Stimulated activated CD4-positive, alpha-beta T cell treated with anti-CD3 and anti-CD28 coated beads, Interleukin-4, amount 100 ng/mL, for 24 hours (primary cell): Measurements from ENCODE around the gene TGDS.
"Not testable (repeated sequence)": the region's sequence is repeated elsewhere in the genome, so short reads cannot be mapped to it uniquely, and the experiment has no call there.

Source experiments
- DNase-seq: peaks from one replicate; pipeline ENCODE4 v3.0.0-alpha.2; 2020

The TGDS gene

DNA sequence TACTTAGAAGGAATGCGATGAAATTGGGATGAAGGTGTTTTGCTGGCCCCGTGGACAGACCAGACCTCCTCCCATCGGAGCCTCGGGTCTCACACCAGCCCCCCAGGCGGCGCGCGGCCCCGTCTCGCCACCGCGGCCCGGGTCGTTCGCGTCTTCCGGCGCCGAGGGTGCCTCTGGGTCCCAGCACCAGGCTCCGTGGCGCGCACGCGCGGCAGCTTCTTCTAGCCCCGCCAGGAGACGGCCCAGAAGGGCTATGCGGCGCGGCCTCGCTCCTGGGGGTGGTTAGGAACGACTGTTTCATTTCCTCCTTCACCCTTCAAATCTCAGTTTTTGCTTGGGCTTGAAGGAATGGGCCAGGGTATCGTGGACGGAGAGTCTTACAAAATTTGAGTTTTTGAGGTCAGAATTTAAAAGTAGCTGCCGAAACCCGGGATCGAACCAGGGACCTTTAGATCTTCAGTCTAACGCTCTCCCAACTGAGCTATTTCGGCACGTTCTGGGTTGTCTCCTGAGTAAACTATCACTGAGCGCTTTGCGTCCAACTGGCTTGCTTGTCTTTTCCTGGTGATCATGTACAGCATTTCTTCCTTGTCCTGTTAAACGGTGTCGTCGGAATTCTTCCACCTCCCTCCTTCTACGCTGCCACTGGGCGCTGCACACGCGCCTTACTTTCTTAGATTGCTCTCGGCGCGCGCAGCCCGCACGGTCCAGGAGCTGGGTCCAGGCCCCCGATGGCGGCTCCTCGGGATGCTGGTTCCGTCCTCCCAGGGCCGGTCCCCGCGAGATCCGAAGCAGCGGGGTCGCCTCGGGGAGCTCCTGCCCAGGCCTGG is 46.5 kb downstream of the TGDS start:
- peak; percentile 94 for DNase-seq

- DNase-seq: no peak
Observed at GRCh38 chr13:94548821-94549231, 47.1 kb downstream of the TGDS start.

DNA sequence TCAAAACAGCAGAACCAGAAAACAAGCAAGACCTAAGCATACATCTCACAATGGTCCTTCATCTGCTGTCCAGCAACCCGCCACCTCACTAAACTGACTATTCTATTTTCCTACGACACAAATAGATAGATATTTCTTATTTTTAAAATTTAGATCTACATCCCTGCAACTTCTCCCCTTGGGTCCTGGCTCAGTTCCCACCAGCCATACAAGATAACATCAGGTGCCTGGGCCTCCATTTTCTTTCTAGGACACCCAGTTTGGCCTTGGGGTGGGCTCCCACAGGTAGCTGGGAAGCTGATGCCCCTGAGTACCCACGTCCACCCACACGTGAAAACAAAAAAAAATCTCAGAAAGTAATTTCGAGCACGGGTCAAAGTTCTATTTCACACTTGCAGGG is 47.6 kb downstream of the TGDS start:
- DNase-seq: no peak

- no peak for DNase-seq
Observed at GRCh38 chr13:94546061-94546839, 49.7 kb downstream of the TGDS start.

GRCh38 chr13:94544922-94545321 is 51.0 kb downstream of the TGDS start:
- DNase-seq: no peak

- DNase-seq: no peak
Observed at GRCh38 chr13:94542917-94543316, 53.0 kb downstream of the TGDS start.

GRCh38 chr13:94537740-94538630 is 58.0 kb downstream of the TGDS start:
- no peak for DNase-seq

- no peak for DNase-seq
Observed at GRCh38 chr13:94535775-94536174, 60.2 kb downstream of the TGDS start.

GRCh38 chr13:94535231-94535630 is 60.7 kb downstream of the TGDS start:
- no peak for DNase-seq

GRCh38 chr13:94534166-94534565 is 61.8 kb downstream of the TGDS start:
- no peak for DNase-seq

DNA sequence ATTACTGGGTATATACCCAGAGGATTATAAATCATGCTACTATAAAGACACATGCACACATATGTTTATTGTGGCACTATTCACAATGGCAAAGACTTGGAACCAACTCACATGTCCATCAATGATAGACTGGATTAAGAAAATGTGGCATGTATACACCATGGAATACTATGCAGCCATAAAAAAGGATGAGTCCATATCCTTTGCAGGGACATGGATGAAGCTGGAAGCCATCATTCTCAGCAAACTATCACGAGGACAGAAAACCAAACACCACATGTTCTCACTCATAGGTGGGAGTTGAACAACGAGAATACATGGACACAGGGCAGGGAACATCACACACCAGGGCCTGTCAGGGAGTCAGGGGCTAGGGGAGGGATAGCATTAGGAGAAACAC is 63.7 kb downstream of the TGDS start:
- not testable (repeated sequence) for DNase-seq

DNA sequence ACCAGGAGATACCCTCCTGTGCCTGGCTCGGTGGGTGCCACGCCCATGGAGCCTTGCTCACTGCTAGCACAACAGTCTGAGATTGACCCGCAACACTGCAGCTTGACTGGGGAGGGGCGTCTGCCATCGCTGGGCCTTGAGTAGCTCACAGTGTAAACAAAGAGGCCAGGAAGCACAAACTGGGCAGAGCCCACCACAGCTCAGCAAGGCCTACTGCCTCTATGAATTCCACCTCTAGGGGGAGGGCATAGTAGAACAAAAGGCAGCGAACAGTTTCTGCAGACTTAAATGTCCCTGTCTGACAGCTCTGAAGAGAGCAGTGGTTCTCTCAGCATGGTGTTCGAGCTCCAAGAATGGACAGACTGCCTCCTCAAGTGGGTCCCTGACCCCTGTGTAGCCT is 69.0 kb downstream of the TGDS start:
- DNase-seq: not testable (repeated sequence)

DNA sequence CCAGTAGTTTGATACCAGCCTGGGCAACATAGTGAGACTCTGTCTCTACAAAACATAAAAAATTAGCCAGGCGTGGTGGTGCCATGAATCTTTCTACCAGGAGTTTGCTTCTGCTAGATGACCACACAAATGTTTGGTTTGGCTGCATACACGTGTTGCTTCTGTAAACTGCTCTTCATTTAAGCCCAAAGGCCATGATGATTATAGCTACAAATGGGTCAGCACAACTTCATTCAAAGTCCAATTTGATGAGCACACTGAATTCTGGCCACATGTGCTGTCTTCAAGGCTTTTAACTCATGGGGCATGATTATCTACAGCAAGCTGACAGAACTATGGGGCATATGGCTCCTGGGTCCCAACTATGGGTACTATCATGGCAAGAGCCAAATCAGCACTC is 70.2 kb downstream of the TGDS start:
- DNase-seq: no peak

GRCh38 chr13:94524407-94524806 is 71.5 kb downstream of the TGDS start:
- DNase-seq: no peak
